GM12878 (cell line): ENCODE measurements around the gene PCDHA10. TPM values are rescaled to one million over a fixed set of nuclear protein-coding genes. Genes with fewer than 3 reads are reported as not detected.

Experiments
- ATAC-seq: fragments of 200-7000 bp; cut with Tn5 transposase; 3 replicates; pipeline ENCODE4 v1.9.1; 2020; ENCODE audit warnings: mild to moderate bottlenecking, moderate library complexity
- BruUV-seq: library from RNA; stranded (reverse); fragments of 400-500 nt; replicated peaks from 2 replicates; lab custom pipeline; 2021; lab: Mats Ljungman, UMichigan
- CTCF ChIA-PET: fragments of 300-600 bp; sonication (Branson Sonifier 250); formaldehyde crosslinking; extraction: SDS; loops from one replicate; lab custom pipeline; 2021; ENCODE audit warnings: inconsistent platforms; lab: Yijun Ruan, JAX
- POLR2A ChIA-PET: fragments of 350-600 bp; formaldehyde crosslinking; extraction: SDS; loops from one replicate; lab custom pipeline; 2021; ENCODE audit warnings: inconsistent platforms; lab: Charles Lee
- RAD21 ChIA-PET: fragments of 300-600 bp; sonication (Branson Sonifier 250); formaldehyde crosslinking; loops from one replicate; lab custom pipeline; 2023; ENCODE audit warnings: antibody characterized with exemption; ENCODE audit not compliant: unreplicated experiment; lab: Charles Lee
- SMC1A ChIA-PET: fragments of 300-600 bp; sonication (Branson Sonifier 250); formaldehyde crosslinking; loops from one replicate; lab custom pipeline; 2023; ENCODE audit not compliant: unreplicated experiment, uncharacterized antibody; lab: Charles Lee
- DNase-seq: peaks from one replicate; pipeline ENCODE4 v3.0.0-alpha.2; 2011; ENCODE audit warnings: low read depth, low spot score
- FAIRE-seq: peaks from 3 replicates; lab custom pipeline; 2011; peaks lifted over from hg19 to GRCh38; lab: Jason Lieb, UNC
- H2AFZ ChIP-seq: 2 replicates; pipeline ENCODE4 v1.6.0; 2011; ENCODE audit warnings: low read depth, low read length, control low read depth; ENCODE audit not compliant: control insufficient read depth
- H3K27ac ChIP-seq: 2 replicates; pipeline ENCODE4 v1.5.1; 2011; ENCODE audit warnings: control low read depth; ENCODE audit not compliant: control insufficient read depth, insufficient read depth
- H3K27me3 ChIP-seq, 2 experiments: replicated peaks in 1 of 2; 2 replicates each; pipeline versions ENCODE4 v1.6.0 to v1.6.1; 2011; ENCODE audit warnings: low read length in 1 of 2; ENCODE audit not compliant: control insufficient read depth in 2 of 2, insufficient read depth in 2 of 2
- H3K36me3 ChIP-seq, 2 experiments: 2 replicates each; pipeline ENCODE4 v1.5.1; 2011; ENCODE audit warnings: low read length in 1 of 2; ENCODE audit not compliant: control insufficient read depth in 2 of 2, insufficient read depth in 2 of 2
- H3K4me1 ChIP-seq: 2 replicates; pipeline ENCODE4 v1.6.1; 2011; ENCODE audit warnings: mild to moderate bottlenecking, low read length, moderate library complexity, mixed read lengths; ENCODE audit not compliant: control insufficient read depth, insufficient read depth
- H3K4me2 ChIP-seq: 2 replicates; pipeline ENCODE4 v1.6.0; 2011; ENCODE audit warnings: control low read depth; ENCODE audit not compliant: control insufficient read depth, insufficient read depth
- H3K4me3 ChIP-seq: fragments of 200-600 bp; sonication (generic); 2 replicates; pipeline ENCODE4 v1.5.1; 2016
- H3K79me2 ChIP-seq: 2 replicates; pipeline ENCODE4 v1.6.0; 2011; ENCODE audit warnings: low read length; ENCODE audit not compliant: control insufficient read depth, insufficient read depth
- H3K9ac ChIP-seq: 2 replicates; pipeline ENCODE4 v1.8.0; 2011; ENCODE audit warnings: low read length, control low read depth, mixed read lengths; ENCODE audit not compliant: control insufficient read depth, insufficient read depth
- H3K9me3 ChIP-seq: replicated peaks from 3 replicates; pipeline ENCODE4 v1.5.1; 2011; ENCODE audit warnings: mild to moderate bottlenecking, low read length; ENCODE audit not compliant: control insufficient read depth, insufficient read depth
- H4K20me1 ChIP-seq: 2 replicates; pipeline ENCODE4 v1.6.0; 2011; ENCODE audit not compliant: control insufficient read depth, insufficient read depth
- CBX5 ChIP-seq: sonication (generic); IDR thresholded peaks from 2 replicates; pipeline ENCODE4 v1.6.1; 2016; ENCODE audit warnings: low read depth, moderate library complexity, mild to moderate bottlenecking, inconsistent platforms
- CHD2 ChIP-seq: IDR thresholded peaks from 2 replicates; pipeline ENCODE4 v1.6.1; 2011; ENCODE audit warnings: low read depth, low read length, improper control_type of control experiment, borderline replicate concordance
- CREB1 ChIP-seq: IDR thresholded peaks from 2 replicates; pipeline ENCODE4 v1.6.1; 2012; ENCODE audit warnings: low read depth, mild to moderate bottlenecking, inconsistent platforms
- CTCF ChIP-seq, 3 experiments: IDR thresholded peaks in 2 of 3; conservative IDR thresholded peaks in 1 of 3; 2 replicates each; pipeline ENCODE4 v1.5.1; 2011; ENCODE audit warnings: low read depth in 3 of 3, low read length in 3 of 3, mild to moderate bottlenecking in 3 of 3, control low read depth in 2 of 3, moderate library complexity in 2 of 3, inconsistent platforms in 1 of 3, mixed read lengths in 1 of 3; ENCODE audit not compliant: control insufficient read depth in 2 of 3, insufficient read depth in 1 of 3; ENCODE audit errors: extremely low read depth in 1 of 3
- E4F1 ChIP-seq: fragments of 450-650 bp; IDR thresholded peaks from 2 replicates; pipeline ENCODE4 v1.6.1; 2018; ENCODE audit warnings: borderline replicate concordance, mild to moderate bottlenecking; ENCODE audit not compliant: partially characterized antibody
- EED ChIP-seq: sonication (generic); IDR thresholded peaks from 2 replicates; pipeline ENCODE4 v1.6.1; 2016; ENCODE audit warnings: antibody characterized with exemption, low read depth
- IKZF1 ChIP-seq: fragments of 450-650 bp; conservative IDR thresholded peaks from 2 replicates; pipeline ENCODE4 v1.6.1; 2017; ENCODE audit warnings: antibody characterized with exemption, mild to moderate bottlenecking
- IRF5 ChIP-seq: fragments of 450-650 bp; IDR thresholded peaks from 2 replicates; pipeline ENCODE4 v1.6.1; 2017; ENCODE audit warnings: borderline replicate concordance
- JUND ChIP-seq: IDR thresholded peaks from 2 replicates; pipeline ENCODE4 v1.6.1; 2012; ENCODE audit warnings: low read depth, mild to moderate bottlenecking, low read length, improper control_type of control experiment, moderate library complexity
- LARP7 ChIP-seq: fragments of 450-650 bp; IDR thresholded peaks from 2 replicates; pipeline ENCODE4 v1.6.1; 2017; ENCODE audit warnings: mild to moderate bottlenecking
- NFIC ChIP-seq: IDR thresholded peaks from 2 replicates; pipeline ENCODE4 v1.6.1; 2012; ENCODE audit warnings: low read depth, mild to moderate bottlenecking, inconsistent platforms, low read length, moderate library complexity
- SMC3 ChIP-seq: IDR thresholded peaks from 2 replicates; pipeline ENCODE4 v1.6.1; 2011; ENCODE audit warnings: low read length, improper control_type of control experiment, borderline replicate concordance
- SUPT20H ChIP-seq: IDR thresholded peaks from 2 replicates; pipeline ENCODE4 v1.6.1; 2011; ENCODE audit warnings: low read depth, mild to moderate bottlenecking, low read length, moderate library complexity, borderline replicate concordance; ENCODE audit not compliant: control insufficient read depth
- TCF7 ChIP-seq: IDR thresholded peaks from 2 replicates; pipeline ENCODE4 v1.6.1; 2014; ENCODE audit warnings: antibody characterized with exemption, borderline replicate concordance
- WRNIP1 ChIP-seq: IDR thresholded peaks from 2 replicates; pipeline ENCODE4 v1.6.1; 2011; ENCODE audit warnings: low read depth, low read length, improper control_type of control experiment, borderline replicate concordance
- ZBTB4 ChIP-seq: fragments of 450-650 bp; formaldehyde crosslinking; IDR thresholded peaks from 2 replicates; pipeline ENCODE4 v1.4.0; 2022; ENCODE audit warnings: mild to moderate bottlenecking, moderate library complexity
- ZSCAN29 ChIP-seq: fragments of 450-650 bp; IDR thresholded peaks from 2 replicates; pipeline ENCODE4 v1.6.1; 2017; ENCODE audit warnings: mild to moderate bottlenecking, moderate library complexity
- WGBS: methylation state at CpG from one replicate; pipeline ENCODE4 v1.1.6; 2016; ENCODE audit warnings: low lambda C conversion rate; ENCODE audit not compliant: insufficient replicate concordance, insufficient coverage; ENCODE audit errors: missing lambda C conversion rate; 5-methylcytosine and 5-hydroxymethylcytosine counted together
- in situ Hi-C: fragments of 300-500 bp; cut with MboI; formaldehyde crosslinking; loops from 9 replicates; pipeline ENCODE4 v1.14.3; 2018; ENCODE audit warnings: mixed read lengths
- intact Hi-C: fragments of 100-400 bp; cut with micrococcal nuclease; formaldehyde crosslinking; loops from one replicate; pipeline ENCODE4 v1.14.2; 2022; ENCODE audit not compliant: unreplicated experiment
- polyA plus RNA-seq, 11 experiments: library from polyadenylated mRNA; depleted of rRNA in 4 of 11; unstranded in 6 of 11; stranded (reverse) in 5 of 11; fragments of >200 nt; fragmentation: Nextera tagmentation in 4 of 11; fragmentation: Illumina TruSeq in 1 of 11; extraction: Ambion mirVana in 4 of 11; extraction: Trizol in 1 of 11; gene quantifications; 1 replicate in 1 of 11; 2 replicates in 10 of 11; pipeline versions ENCODE4 v1.2.1 to v1.2.3, GENCODE V29; 2011 to 2016; ENCODE audit warnings: inconsistent platforms in 2 of 11, missing spikeins in 2 of 11, low read depth in 1 of 11
- total RNA-seq, 4 experiments: library from RNA; depleted of rRNA in 3 of 4; stranded (reverse); fragments of >200 nt in 3 of 4; fragmentation: Illumina TruSeq in 1 of 4; extraction: Trizol in 1 of 4; gene quantifications; 2 replicates each; pipeline versions ENCODE4 v1.2.1 to v1.2.3, GENCODE V29; 2013 to 2021

The PCDHA10 gene
- total and polyA plus RNA-seq, 10 of the 15 experiments (the other 5 are each of a cell fraction or from before 2014, with no cell fraction given), result 0.01 to 0.06 (median 0.03) TPM; not detected in 5

- ATAC-seq (no peak), FAIRE-seq (no peak), DNase-seq (no peak)
- 70% methylated on average over 17 of the region's 37 CpGs for WGBS
- H3K79me2 ChIP-seq, result no peaks in the 10 kb centered on the region
- no peaks in the 10 kb centered on the region for H3K4me1 ChIP-seq
- ChIA-PET SMC1A (no interaction called here), POLR2A (no interaction called here), RAD21 (no interaction called here), CTCF (no interaction called here)
- no peaks in the 10 kb centered on the region for H3K27me3 ChIP-seq
- no TSS peak for BruUV-seq
- intact Hi-C loops, result no loop called here
- H3K9ac ChIP-seq, result no peak overlapping the region
- no peak overlapping the region for H3K4me2 ChIP-seq
- H3K36me3 ChIP-seq, result no peaks in the 10 kb centered on the region
- no peak overlapping the region for H3K4me3 ChIP-seq
- H4K20me1 ChIP-seq, result no peaks in the 10 kb centered on the region
- H3K9me3 ChIP-seq, result no peaks in the 10 kb centered on the region; the same call in 2 of the 3 replicates
- in situ Hi-C loops, result no loop called here
- no peak overlapping the region for H3K27ac ChIP-seq
- H2AFZ ChIP-seq, result no peak overlapping the region
- TF ChIP-seq CTCF (IDR thresholded peaks at IDR 0.05 in 2 of 3, conservative IDR thresholded peaks at IDR 0.05 in 1 of 3; ENCODE audit: control insufficient read depth in 2 of 3, extremely low read depth in 1 of 3, insufficient read depth in 1 of 3, low read depth in 3 of 3, low read length in 3 of 3) (no peak), EED (no peak), JUND (no peak), TCF7 (no peak), IRF5 (no peak), SMC3 (no peak), E4F1 (no peak), LARP7 (no peak), ZBTB4 (no peak), CREB1 (no peak), WRNIP1 (no peak), CHD2 (no peak), ZSCAN29 (no peak), NFIC (no peak), IKZF1 (no peak), CBX5 (no peak), SUPT20H (no peak)
These were observed 21.5 kb downstream of the PCDHA10 start for GRCh38 chr5:140877262-140877581.
